ENCODE results near the gene MISFA. TPM values are rescaled to one million over a fixed set of nuclear protein-coding genes. Genes with fewer than 3 reads are reported as not detected.

The MISFA gene
- total and polyA plus RNA-seq, 9 of the 15 experiments (the other 6 are each of a cell fraction or from before 2014, with no cell fraction given), result 1.6 to 6.3 (median 3.4) TPM

DNA sequence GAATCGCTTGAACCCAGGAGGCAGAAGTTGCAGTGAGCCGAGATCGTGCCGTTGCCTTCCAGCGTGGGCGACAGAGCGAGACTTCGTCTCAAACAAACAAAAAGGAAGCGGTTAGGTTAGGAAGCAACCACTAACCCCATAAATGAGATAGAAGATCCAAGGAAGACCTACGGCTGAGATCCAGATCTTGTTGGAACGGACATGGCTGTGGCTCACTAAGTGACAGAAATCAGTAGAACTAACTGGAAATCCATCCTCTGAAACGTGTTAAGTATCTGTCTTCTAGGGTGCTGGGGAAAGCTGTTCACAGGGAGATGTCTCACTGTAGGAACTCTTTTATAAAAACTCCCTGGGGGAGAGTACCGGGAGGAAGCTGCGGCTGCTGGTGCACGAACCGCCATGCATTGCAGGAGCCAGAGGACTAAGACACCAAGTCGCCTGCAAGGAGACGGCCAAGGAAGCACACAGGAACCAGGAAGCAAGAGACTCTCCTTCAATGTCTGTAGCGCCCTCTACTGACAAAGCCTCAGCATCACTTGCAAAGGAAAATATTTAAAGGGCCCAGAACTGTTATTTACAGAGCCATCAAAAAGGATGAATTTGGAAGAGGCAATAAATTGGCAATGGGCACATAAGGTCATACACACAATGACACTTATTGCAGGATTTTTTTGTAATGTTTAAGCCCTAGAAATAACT lies 51.4 kb downstream of the MISFA start:
- Histone ChIP-seq H3K4me2 (ENCODE audit: insufficient read depth, low read length) (peak overlapping the region; percentile 48), H3K27ac (ENCODE audit: extremely low read depth, low read depth, low read length) (no peak overlapping the region), H3K4me1 (replicated peaks in 1 of 2; ENCODE audit: control insufficient read depth in 2 of 2, insufficient read depth in 2 of 2, low read length in 2 of 2) (peaks cover 6 to 14% of the 10 kb centered on the region in 2 experiments), H3K4me3 (no peak overlapping the region), H3K9me3 (replicated peaks; ENCODE audit: control insufficient read depth, insufficient read depth, low read depth, low read length) (0 out of 2 replicates have a peak, but pooled peaks cover 2% of the 10 kb centered on the region), H3K9ac (ENCODE audit: insufficient read depth in 1 of 2, low read depth in 2 of 2, low read length in 2 of 2) (no peak overlapping the region; a peak in 1 of 4 replicates), H3K27me3 (ENCODE audit: control insufficient read depth in 2 of 2, insufficient read depth in 2 of 2, low read length in 2 of 2) (no peaks in the 10 kb centered on the region), H2AFZ (ENCODE audit: low read depth, low read length) (peak overlapping the region; percentile 98), H3K79me2 (ENCODE audit: control insufficient read depth, insufficient read depth, low read length) (no peaks in the 10 kb centered on the region), H4K20me1 (replicated peaks; ENCODE audit: control insufficient read depth, insufficient read depth, low read length) (no peaks in the 10 kb centered on the region), H3K9me1 (ENCODE audit: control insufficient read depth, insufficient read depth, low read length) (no peaks in the 10 kb centered on the region), H3K36me3 (ENCODE audit: control insufficient read depth, insufficient read depth, low read length) (no peaks in the 10 kb centered on the region)
- peak; percentile 60 to 87 (median 64) for DNase-seq (ENCODE audit: extremely low read depth in 1 of 4, low spot score in 3 of 4)
- no TSS peak for BruUV-seq (replicated peaks)
- CTCF ChIA-PET (ENCODE audit: low intra/inter-chr PET ratio), result interaction anchor here (0.5 to 1.3 kb wide), 3 partner anchors 111 to 118 kb away, joined by 3 to 9 read pairs (median 4); no protein-coding TSS in a partner anchor
- peak; percentile 77 for FAIRE-seq
- in situ Hi-C loops (cut with MboI) (loop anchor here (10.0 kb wide), 1 partner anchor 396 kb away; no protein-coding TSS in a partner anchor), intact Hi-C loops (cut with micrococcal nuclease) (loop anchor here (1.0 kb wide), 2 partner anchors 111 to 408 kb away; no protein-coding TSS in a partner anchor)
- POLR2A ChIA-PET, result interaction anchor here (0.6 to 1.7 kb wide), 4 partner anchors 18 to 407 kb away, joined by 3 to 4 read pairs (median 3); no protein-coding TSS in a partner anchor
- WGBS (ENCODE audit: insufficient coverage, low coverage, missing lambda C conversion rate), result 54% methylated on average over 19 of the region's 19 CpGs
- peak; percentile 95 for ATAC-seq
- TF ChIP-seq RAD21 (CRISPR knock-in tag; conservative IDR thresholded peaks at IDR 0.05 in 1 of 2, IDR thresholded peaks at IDR 0.05 in 1 of 2) (peak; percentile 83 to 89), SIX5 (IDR thresholded peaks at IDR 0.05; ENCODE audit: borderline replicate concordance in 1 of 2, insufficient read depth in 1 of 2, low read depth in 1 of 2, low read length in 2 of 2) (no peak), ELF2 (CRISPR knock-in tag; IDR thresholded peaks at IDR 0.05) (peak; percentile 58; the same call in 1 of the 2 replicates), GABPA (tag; conservative IDR thresholded peaks at IDR 0.05; ENCODE audit: low read depth) (peak; percentile 16; the same call in 1 of the 2 replicates), ZBTB33 (CRISPR knock-in tag; IDR thresholded peaks at IDR 0.05) (peak; percentile 11; the same call in 1 of the 2 replicates), HCFC1 (IDR thresholded peaks at IDR 0.05; ENCODE audit: low read depth, low read length) (0 out of 2 replicates have a peak, but pooled peaks have one; percentile 17), SMC3 (conservative IDR thresholded peaks at IDR 0.05; ENCODE audit: insufficient read depth, low read depth, low read length) (peak; percentile 64; the same call in 1 of the 2 replicates), REST (IDR thresholded peaks at IDR 0.05; ENCODE audit: borderline replicate concordance) (peak; percentile 65; the same call in 1 of the 2 replicates), REST (CRISPR knock-in tag; IDR thresholded peaks at IDR 0.05; ENCODE audit: low read depth) (no peak), ZNF175 (CRISPR knock-in tag; IDR thresholded peaks at IDR 0.05; ENCODE audit: low read depth) (no peak)
